Spleen (tissue), 11 donors: ENCODE measurements around the gene EXOC6B. TPM values are rescaled to one million over a fixed set of nuclear protein-coding genes. Genes with fewer than 3 reads are reported as not detected.

Experiments used
- DNase-seq: peaks from one replicate; pipeline ENCODE4 v3.0.0-alpha.2; 2020
- H3K27ac ChIP-seq, 8 donors: fragments of 200-600 bp; sonication (generic) in 7 of 8; 1 replicate in 4 of 8; 2 replicates in 4 of 8; pipeline versions ENCODE4 v1.5.0 to v1.8.0; 2016 to 2021; ENCODE audit warnings: inconsistent platforms in 4 of 8, mild to moderate bottlenecking in 4 of 8, moderate library complexity in 1 of 8
- H3K27me3 ChIP-seq, 7 donors: fragments of 200-600 bp; sonication (generic) in 6 of 7; replicated peaks in 1 of 7; 1 replicate in 4 of 7; 2 replicates in 3 of 7; pipeline versions ENCODE4 v1.5.0 to v1.8.0; 2016 to 2021; ENCODE audit warnings: inconsistent platforms in 3 of 7, mild to moderate bottlenecking in 1 of 7
- H3K36me3 ChIP-seq, 6 donors: fragments of 200-600 bp; sonication (generic) in 5 of 6; 1 replicate in 4 of 6; 2 replicates in 2 of 6; pipeline versions ENCODE4 v1.5.0 to v1.8.0; 2016 to 2021; ENCODE audit warnings: inconsistent platforms in 2 of 6
- H3K4me1 ChIP-seq, 6 donors: fragments of 200-600 bp; sonication (generic) in 5 of 6; 1 replicate in 3 of 6; 2 replicates in 3 of 6; pipeline versions ENCODE4 v1.5.0 to v1.8.0; 2016 to 2021; ENCODE audit warnings: inconsistent platforms in 3 of 6
- H3K4me3 ChIP-seq, 8 donors: fragments of 200-600 bp; sonication (generic) in 7 of 8; 1 replicate in 4 of 8; 2 replicates in 4 of 8; pipeline versions ENCODE4 v1.5.0 to v1.8.0; 2016 to 2021; ENCODE audit warnings: inconsistent platforms in 4 of 8, mild to moderate bottlenecking in 4 of 8, moderate library complexity in 2 of 8
- H3K9me3 ChIP-seq, 8 donors: fragments of 200-600 bp; sonication (generic) in 7 of 8; 1 replicate in 4 of 8; 2 replicates in 4 of 8; pipeline versions ENCODE4 v1.5.0 to v1.8.0; 2016 to 2021; ENCODE audit warnings: inconsistent platforms in 4 of 8
- POLR2A ChIP-seq, 3 donors: fragments of 450-650 bp; IDR thresholded peaks; one replicate each; pipeline ENCODE4 v1.5.1; 2017; ENCODE audit warnings: antibody characterized with exemption in 3 of 3, mild to moderate bottlenecking in 1 of 3
- POLR2AphosphoS5 ChIP-seq, 3 donors: sonication (generic); formaldehyde crosslinking; IDR thresholded peaks; one replicate each; pipeline ENCODE4 v1.5.1; 2017; ENCODE audit warnings: antibody characterized with exemption in 3 of 3
- WGBS, 5 donors: extraction: QIAGEN DNeasy Blood & Tissue Kit in 3 of 5; methylation state at CpG; one replicate each; pipeline versions ENCODE4 v1.1.5 to v1.1.7; 2013 to 2018; 5-methylcytosine and 5-hydroxymethylcytosine counted together
- intact Hi-C: fragments of 100-400 bp; cut with DNase I; formaldehyde crosslinking; loops from one replicate; pipeline ENCODE4 v1.15.0; 2023; ENCODE audit warnings: low total_unique reads
- polyA plus RNA-seq, 3 donors: library from polyadenylated mRNA; stranded (reverse); fragments of 200-250 nt; gene quantifications; one replicate each; pipeline ENCODE4 v1.2.1, GENCODE V29; 2013
- total RNA-seq, 7 donors: library from RNA; depleted of rRNA in 3 of 7; stranded (reverse); fragments of >200 nt in 3 of 7; fragmentation: NEBNext Ultra II Directional in 4 of 7; extraction: Animal tissue kit (Norgen Biotek cat#: 25700) in 4 of 7; gene quantifications; one replicate each; pipeline versions ENCODE4 v1.1.0 to v1.2.1, GENCODE V29; 2016 to 2021
- TF ChIP-seq, protein P1 (sequence below), 11 experiments: fragments of 200-600 bp in 7 of 11; fragments of 450-650 bp in 4 of 11; sonication (generic) in 4 of 11; IDR thresholded peaks in 8 of 11; conservative IDR thresholded peaks in 3 of 11; 1 replicate in 7 of 11; 2 replicates in 4 of 11; pipeline versions ENCODE4 v1.4.0 to v1.8.0; 2016 to 2021; ENCODE audit warnings: antibody characterized with exemption in 11 of 11, inconsistent platforms in 4 of 11, mild to moderate bottlenecking in 1 of 11
- donor health status: healthy with polysubstance abuse.
- donor health status: DM: no; HTN: no; CAD: no; lungs with moderate emphysema.
- donor health status: DM: no; HTN: no; CAD: no.
- donor health status: Bipolar disorder and iron deficiency.
- donor health status: healthy.
- donor health status: DM: no; HTN: no; CAD: no.
- donor health status: DM: yes; HTN: yes; CAD: no.

EXOC6B gene
- total and polyA plus RNA-seq, 10 donors: 1.0 to 27.9 (median 18.0) TPM

DNA sequence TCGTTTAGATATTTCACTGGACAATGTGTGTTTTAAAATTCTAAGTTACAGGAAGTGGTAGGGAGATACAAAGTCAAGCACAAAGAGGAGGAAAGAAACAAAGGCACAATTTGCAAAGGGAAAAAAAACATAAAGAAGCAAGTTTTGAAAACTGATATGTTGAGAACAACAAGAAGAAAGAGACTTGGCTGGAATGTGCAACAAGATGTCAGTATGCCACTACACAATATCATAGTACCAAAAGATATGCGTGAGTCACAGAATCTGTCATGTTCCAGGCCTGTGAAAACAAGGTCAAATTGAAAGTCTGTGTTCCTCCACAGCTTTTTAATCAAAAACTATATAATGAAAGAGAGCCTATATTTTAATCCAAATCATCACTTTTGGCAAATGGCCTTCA, 12.0 kb downstream of the EXOC6B start:
- intact Hi-C loops: no loop called here
- H3K27ac ChIP-seq: no peak overlapping the region
- no peaks in the 10 kb centered on the region for H3K27me3 ChIP-seq
- TF ChIP-seq, protein P1, sequence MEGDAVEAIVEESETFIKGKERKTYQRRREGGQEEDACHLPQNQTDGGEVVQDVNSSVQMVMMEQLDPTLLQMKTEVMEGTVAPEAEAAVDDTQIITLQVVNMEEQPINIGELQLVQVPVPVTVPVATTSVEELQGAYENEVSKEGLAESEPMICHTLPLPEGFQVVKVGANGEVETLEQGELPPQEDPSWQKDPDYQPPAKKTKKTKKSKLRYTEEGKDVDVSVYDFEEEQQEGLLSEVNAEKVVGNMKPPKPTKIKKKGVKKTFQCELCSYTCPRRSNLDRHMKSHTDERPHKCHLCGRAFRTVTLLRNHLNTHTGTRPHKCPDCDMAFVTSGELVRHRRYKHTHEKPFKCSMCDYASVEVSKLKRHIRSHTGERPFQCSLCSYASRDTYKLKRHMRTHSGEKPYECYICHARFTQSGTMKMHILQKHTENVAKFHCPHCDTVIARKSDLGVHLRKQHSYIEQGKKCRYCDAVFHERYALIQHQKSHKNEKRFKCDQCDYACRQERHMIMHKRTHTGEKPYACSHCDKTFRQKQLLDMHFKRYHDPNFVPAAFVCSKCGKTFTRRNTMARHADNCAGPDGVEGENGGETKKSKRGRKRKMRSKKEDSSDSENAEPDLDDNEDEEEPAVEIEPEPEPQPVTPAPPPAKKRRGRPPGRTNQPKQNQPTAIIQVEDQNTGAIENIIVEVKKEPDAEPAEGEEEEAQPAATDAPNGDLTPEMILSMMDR (IDR thresholded peaks at IDR 0.05 in 8 of 11, conservative IDR thresholded peaks at IDR 0.05 in 3 of 11): no peak
- no peak for TF ChIP-seq POLR2A (IDR thresholded peaks at IDR 0.05)
- no peak for TF ChIP-seq POLR2AphosphoS5 (IDR thresholded peaks at IDR 0.05)
- DNase-seq: no peak
- no peaks in the 10 kb centered on the region for H3K4me1 ChIP-seq
- H3K36me3 ChIP-seq: peaks cover 0 to 8% (median 0%) of the 10 kb centered on the region in 6 donors
- H3K4me3 ChIP-seq: no peak overlapping the region
- 57 to 65% (median 58%) methylated on average over 2 of the region's 2 CpGs for WGBS, 5 donors
- H3K9me3 ChIP-seq: peaks cover 0 to 13% (median 12%) of the 10 kb centered on the region in 8 donors

DNA sequence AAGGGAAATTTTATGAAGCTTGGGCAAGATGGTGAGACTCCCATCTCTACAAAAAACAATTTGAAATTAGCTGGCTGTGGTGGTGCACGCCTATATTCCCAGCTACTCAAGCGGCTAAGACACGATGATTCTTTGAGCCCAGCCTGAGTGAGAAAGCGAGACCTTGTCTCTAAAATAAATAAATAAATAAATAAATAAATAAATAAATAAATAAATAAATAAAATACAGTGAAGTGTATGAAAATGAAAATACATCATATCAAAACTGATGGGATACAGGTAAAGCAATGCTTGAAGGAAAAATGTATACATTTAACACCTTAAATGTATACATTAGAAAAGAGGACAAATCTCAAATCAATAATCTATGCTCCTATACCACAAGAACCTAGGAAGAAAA, 15.7 kb downstream of the EXOC6B start:
- Histone ChIP-seq H3K4me1 (no peaks in the 10 kb centered on the region), H3K4me3 (no peak overlapping the region), H3K36me3 (peaks cover 0 to 14% (median 0%) of the 10 kb centered on the region in 6 donors), H3K9me3 (peaks cover 0 to 21% (median 18%) of the 10 kb centered on the region in 8 donors), H3K27me3 (no peaks in the 10 kb centered on the region), H3K27ac (no peak overlapping the region)
- DNase-seq: no peak
- WGBS, 5 donors: 92 to 96% (median 96%) methylated on average over 4 of the region's 4 CpGs
- TF ChIP-seq POLR2AphosphoS5 (IDR thresholded peaks at IDR 0.05) (no peak), POLR2A (IDR thresholded peaks at IDR 0.05) (no peak)
- TF ChIP-seq, protein P1 (IDR thresholded peaks at IDR 0.05 in 8 of 11, conservative IDR thresholded peaks at IDR 0.05 in 3 of 11): no peak
- intact Hi-C loops: no loop called here

DNA sequence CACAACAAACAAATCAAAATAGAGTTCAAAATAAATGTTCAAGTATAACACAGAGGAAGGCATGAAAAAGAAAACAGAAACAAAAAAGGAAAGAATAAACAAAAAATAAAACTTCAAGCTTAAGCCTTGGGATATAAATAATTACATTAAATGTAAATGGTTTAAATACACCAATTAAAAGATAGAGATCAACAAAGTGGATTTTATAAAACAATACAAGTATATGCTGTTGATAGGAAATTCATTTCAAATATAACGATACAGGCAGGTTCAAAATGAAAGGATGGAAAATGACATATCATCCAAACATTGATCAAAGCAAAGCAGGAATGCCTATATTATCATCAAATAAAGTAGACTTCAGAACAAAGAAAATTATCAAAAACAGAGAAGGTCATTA, 16.7 kb downstream of the EXOC6B start:
- no peak overlapping the region for H3K27ac ChIP-seq
- 90 to 97% (median 93%) methylated on average over 1 of the region's 1 CpG for WGBS, 5 donors
- intact Hi-C loops: no loop called here
- peaks cover 0 to 21% (median 18%) of the 10 kb centered on the region in 8 donors for H3K9me3 ChIP-seq
- no peak for DNase-seq
- no peak overlapping the region for H3K4me3 ChIP-seq
- peaks cover 0 to 14% (median 0%) of the 10 kb centered on the region in 6 donors for H3K36me3 ChIP-seq
- no peaks in the 10 kb centered on the region for H3K4me1 ChIP-seq
- TF ChIP-seq POLR2AphosphoS5 (IDR thresholded peaks at IDR 0.05) (no peak), POLR2A (IDR thresholded peaks at IDR 0.05) (no peak)
- TF ChIP-seq, protein P1 (IDR thresholded peaks at IDR 0.05 in 8 of 11, conservative IDR thresholded peaks at IDR 0.05 in 3 of 11): no peak
- no peaks in the 10 kb centered on the region for H3K27me3 ChIP-seq

DNA sequence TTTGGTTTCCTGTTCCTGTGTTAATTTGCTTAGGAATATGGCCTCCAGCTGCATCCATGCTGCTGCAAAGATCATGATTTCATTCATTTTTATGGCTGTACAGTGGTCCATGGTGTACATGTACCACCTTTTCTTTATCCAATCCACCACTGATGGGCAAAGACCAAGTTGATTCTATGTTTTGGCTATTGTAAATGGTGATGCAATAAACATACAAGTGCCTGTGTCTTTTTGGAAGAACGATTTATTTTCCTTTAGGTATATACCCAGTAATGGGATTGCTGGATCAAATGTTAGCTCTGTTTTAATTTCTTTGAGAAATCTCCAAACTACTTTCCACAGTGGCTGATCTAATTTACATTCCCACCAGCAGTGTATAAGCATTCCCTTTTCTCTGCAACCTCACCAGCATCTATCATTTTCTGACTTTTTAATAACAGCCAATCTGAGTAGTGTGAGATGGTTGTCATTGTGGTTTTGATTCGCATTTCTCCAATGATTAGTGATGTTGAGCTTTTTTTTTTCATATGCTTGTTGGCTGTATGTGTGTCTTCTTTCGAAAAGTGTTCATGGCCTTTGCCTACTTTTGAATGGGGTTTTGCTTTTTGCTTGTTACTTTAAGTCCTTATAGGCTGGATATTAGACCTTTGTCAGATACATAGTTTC, 19.4 kb downstream of the EXOC6B start:
- intact Hi-C loops: no loop called here
- TF ChIP-seq, protein P1 (IDR thresholded peaks at IDR 0.05 in 8 of 11, conservative IDR thresholded peaks at IDR 0.05 in 3 of 11): no peak
- no peak for TF ChIP-seq POLR2AphosphoS5 (IDR thresholded peaks at IDR 0.05)
- no peak for TF ChIP-seq POLR2A (IDR thresholded peaks at IDR 0.05)
- 91 to 96% (median 95%) methylated on average over 3 of the region's 3 CpGs for WGBS, 5 donors

More for the DNA sequence above, 19.4 kb downstream of the EXOC6B start:
- Histone ChIP-seq H3K9me3 (peaks cover 0 to 21% (median 18%) of the 10 kb centered on the region in 8 donors), H3K27ac (no peak overlapping the region), H3K36me3 (peaks cover 0 to 14% (median 0%) of the 10 kb centered on the region in 6 donors), H3K4me3 (no peak overlapping the region), H3K4me1 (no peaks in the 10 kb centered on the region), H3K27me3 (no peaks in the 10 kb centered on the region)
- DNase-seq: no peak
